GM19372 (cell line): ENCODE measurements around the gene TDRD6.
"Not testable (repeated sequence)": the region's sequence is repeated elsewhere in the genome, so short reads cannot be mapped to it uniquely, and the experiment has no call there.

Experiments
- ATAC-seq: cut with Tn5 transposase; IDR thresholded peaks from one replicate; pipeline ENCODE4 v1.9.1; 2021; ENCODE audit warnings: mild to moderate bottlenecking, low read depth, moderate library complexity; ENCODE audit not compliant: unreplicated experiment

TDRD6 gene, protein sequence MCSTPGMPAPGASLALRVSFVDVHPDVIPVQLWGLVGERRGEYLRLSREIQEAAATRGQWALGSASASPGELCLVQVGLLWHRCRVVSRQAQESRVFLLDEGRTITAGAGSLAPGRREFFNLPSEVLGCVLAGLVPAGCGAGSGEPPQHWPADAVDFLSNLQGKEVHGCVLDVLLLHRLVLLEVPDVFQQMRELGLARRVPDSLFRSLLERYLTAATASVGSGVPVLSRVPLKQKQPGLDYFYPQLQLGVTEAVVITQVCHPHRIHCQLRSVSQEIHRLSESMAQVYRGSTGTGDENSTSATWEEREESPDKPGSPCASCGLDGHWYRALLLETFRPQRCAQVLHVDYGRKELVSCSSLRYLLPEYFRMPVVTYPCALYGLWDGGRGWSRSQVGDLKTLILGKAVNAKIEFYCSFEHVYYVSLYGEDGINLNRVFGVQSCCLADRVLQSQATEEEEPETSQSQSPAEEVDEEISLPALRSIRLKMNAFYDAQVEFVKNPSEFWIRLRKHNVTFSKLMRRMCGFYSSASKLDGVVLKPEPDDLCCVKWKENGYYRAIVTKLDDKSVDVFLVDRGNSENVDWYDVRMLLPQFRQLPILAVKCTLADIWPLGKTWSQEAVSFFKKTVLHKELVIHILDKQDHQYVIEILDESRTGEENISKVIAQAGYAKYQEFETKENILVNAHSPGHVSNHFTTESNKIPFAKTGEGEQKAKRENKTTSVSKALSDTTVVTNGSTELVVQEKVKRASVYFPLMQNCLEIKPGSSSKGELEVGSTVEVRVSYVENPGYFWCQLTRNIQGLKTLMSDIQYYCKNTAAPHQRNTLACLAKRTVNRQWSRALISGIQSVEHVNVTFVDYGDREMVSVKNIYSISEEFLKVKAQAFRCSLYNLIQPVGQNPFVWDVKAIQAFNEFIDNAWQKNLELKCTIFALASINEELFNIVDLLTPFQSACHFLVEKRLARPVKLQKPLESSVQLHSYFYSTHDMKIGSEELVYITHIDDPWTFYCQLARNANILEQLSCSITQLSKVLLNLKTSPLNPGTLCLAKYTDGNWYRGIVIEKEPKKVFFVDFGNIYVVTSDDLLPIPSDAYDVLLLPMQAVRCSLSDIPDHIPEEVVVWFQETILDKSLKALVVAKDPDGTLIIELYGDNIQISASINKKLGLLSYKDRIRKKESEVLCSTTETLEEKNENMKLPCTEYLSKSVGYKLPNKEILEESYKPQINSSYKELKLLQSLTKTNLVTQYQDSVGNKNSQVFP (N-terminal part only)

DNA sequence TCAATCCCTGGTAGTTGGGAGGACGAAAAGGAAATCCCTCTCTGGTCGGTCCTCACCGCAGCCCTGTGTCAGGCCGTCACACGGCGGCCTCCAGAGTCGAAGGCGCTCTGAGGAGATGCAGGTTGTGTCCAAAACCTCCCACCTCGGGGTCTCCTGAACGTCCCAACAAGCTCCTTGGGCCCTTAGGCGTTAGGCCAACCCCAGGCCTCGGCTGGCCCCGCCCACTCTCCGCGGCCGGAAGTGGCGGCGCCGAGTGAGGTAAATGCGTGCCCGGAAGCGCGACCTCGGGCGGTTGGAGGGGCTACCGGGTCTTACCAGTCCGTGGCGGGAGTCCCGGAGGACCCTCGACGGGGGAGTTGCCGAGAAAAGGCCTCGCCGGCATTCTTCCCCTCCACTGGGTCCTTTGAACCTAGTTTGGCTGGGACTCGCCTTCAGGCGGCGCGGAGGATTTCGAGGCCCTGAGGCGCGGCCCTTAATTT, at the start of gene TDRD6:
TSS of gene TDRD6 (plus strand) at position 267 of the 479 bp plus-strand sequence. CDS start 244 bp downstream, outside the sequence.
- no peak for ATAC-seq

- no peak for ATAC-seq
These were observed 49.8 kb upstream of the TDRD6 start for GRCh38 chr6:46637933-46638332.

GRCh38 chr6:46638650-46639049, 49.0 kb upstream of the TDRD6 start:
- ATAC-seq, result no peak

DNA sequence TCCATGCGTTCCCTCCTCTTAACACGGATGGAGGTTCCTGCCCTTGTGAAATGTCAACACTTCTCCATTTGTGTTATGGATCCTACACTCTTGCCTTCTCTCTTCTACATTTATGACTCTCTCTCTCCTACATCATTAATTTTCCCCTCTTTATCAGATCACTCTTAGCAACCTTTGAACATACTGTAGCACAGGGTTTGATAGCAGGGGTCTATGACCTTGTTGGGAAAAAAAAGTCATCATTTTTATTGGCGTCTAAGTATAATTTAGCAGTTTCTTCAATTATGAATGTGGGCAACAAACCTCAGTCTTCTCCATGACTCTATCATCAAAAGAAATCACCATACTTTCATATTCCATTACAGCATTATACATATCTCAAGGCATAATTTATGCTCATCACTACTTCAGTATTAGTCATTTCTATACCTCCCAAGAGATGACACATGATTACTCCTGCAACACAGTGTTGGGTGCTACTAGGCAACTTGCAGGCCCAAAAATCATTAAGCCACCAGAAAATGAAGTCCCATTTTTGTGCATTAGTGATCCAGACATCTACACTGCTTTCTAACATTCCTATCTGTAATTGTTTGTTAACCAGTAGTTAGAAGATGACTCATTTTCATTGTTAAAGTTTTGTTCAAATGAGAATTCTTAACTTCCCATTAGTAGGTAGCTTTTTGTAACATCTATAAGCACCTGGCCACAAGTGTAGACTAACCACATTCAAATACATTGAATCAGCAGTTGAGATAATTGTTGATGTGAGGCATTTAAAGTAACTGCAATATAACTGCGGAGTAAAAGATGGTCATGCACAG, 44.5 kb upstream of the TDRD6 start:
- no peak for ATAC-seq

DNA sequence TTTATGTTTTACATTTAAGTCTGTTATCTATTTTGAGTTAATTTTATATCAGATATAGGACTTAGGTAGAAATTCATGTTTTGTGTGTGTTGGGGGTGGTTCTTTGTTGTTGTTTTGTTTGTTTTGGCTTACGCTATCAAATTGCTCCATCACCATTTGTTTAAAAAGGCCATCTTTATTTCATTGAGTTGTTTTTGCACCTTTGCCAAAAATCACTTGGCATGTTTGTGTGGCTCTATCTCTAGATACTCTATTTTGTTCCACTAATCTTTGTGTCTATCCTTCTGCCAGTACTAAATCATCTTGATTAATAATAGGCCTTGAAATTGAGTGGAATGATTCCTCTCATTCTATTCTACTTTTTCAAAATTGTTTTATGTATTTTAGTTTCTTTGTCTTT, 42.4 kb upstream of the TDRD6 start:
- no peak for ATAC-seq

DNA sequence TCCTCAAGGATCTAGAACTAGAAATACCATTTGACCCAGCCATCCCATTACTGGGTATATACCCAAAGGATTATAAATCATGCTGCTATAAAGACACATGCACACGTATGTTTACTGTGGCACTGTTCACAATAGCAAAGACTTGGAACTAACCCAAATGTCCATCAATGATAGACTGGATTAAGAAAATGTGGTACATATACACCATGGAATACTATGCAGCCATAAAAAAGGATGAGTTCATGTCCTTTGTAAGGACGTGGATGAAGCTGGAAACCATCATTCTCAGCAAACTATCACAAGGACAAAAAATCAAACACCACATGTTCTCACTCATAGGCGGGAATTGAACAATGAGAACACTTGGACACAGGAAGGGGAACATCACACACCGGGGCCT, 39.6 kb upstream of the TDRD6 start:
- not testable (repeated sequence) for ATAC-seq

DNA sequence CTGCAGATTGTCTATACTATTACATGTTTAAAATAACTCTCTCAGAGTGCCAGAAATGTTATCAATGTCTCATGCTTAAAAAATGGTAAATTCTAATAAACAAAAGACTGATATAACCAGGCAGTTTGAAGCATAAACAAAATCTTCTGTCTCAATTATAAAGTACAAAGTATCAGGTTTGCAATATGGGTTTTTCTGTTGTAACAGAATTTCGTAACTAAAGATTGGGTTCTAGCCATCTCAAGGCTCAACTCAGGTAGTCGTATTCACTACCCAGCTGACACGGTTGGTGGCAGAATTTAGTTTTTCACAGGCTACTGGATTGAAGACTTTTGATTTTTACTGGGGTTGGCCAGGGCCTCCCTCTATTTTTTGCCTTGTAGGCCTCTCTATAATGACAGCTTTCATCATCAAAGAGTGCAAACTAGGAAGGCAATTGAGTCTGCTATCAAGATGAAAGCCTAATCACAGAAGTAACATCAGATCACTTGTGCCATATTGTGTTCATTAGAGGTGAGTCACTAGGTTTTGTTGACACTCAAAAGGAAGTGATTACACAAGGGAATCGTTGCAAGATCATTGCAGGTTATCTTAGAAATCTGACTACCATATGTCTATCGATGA, 38.7 kb upstream of the TDRD6 start:
- ATAC-seq, result no peak

DNA sequence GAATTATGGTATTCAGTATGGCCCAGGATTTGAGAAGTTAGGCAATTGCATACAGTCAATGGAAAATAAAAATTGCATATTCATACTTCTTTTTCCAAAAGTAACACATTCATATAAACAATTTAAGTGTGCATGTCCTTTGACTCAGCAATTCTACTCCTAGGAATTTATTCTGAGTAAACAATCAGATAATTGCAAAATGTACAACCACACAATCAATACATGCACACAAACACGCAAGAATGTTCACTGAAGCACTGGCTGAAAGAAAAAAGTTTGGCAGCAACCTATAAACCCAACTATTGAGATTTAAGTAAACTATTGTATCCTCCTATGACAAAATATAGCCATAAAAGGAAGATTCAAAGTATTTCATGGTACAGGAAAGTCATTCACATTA, 36.7 kb upstream of the TDRD6 start:
- ATAC-seq, result no peak

DNA sequence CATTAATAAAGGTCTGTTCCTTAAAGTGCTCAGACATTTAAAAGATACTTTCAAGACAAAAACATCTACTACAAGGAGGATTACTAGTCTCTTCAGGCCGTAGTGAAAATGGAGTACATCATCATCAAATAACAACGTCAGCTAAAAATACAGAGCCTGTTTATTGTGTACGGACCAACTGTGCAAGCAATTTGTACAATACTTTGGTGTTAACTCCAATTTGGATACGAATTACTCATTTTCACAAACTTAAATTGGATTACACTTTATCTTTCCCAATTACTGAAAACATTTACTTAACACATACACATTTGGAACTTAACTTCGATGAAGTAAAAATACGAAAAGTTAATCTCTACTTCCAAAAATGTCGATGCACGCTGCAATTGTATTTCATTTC, 35.9 kb upstream of the TDRD6 start:
- no peak for ATAC-seq

GRCh38 chr6:46652232-46652602, 35.5 kb upstream of the TDRD6 start:
- ATAC-seq, result no peak

DNA sequence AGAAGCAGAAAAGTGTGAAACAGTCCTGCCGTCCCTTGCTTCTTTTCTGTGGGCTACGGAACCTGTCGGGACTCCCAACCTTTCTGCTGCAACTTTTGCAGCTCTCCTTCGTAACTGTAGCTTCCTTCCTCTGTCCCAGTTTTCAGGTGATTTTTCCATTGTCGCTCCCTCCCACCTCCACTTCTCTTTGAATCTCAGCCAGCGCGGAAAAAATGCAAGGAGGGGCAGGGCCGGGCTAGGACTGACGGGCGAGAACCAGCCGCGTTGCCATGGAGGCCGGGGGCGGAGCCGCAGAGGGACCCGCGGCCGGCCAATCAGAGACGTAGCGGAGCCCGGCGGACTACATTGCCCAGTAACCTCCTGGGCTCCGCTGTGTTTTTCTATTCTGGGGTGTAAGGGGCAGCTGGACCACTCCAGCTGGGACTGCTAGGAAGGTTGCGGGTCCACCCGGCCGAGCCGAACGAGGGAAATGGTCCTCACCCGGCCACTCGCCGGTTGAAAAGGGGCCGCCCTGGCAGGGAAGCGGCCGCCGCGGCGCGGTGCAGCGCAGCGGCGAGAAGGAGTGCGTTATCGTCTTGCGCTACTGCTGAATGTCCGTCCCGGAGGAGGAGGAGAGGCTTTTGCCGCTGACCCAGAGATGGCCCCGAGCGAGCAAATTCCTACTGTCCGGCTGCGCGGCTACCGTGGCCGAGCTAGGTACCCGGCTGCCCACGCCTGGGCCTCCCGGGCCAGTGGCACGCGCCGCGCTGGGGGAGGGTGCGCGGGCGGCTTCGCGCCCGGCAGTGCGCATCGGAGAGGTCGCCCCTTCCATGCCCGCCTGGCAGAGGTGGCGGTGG, 34.9 kb upstream of the TDRD6 start, which contains the start of the genes CYP39A1 and SLC25A27:
TSS of gene CYP39A1 (minus strand) at position 216 of the 836 bp plus-strand sequence. CDS start 236 bp downstream, outside the sequence.
TSS of gene SLC25A27 (plus strand) at position 373 of the 836 bp plus-strand sequence. CDS start at position 591, 218 bp downstream.
- peak; percentile 100 for ATAC-seq

- no peak for ATAC-seq
These were observed 34.1 kb upstream of the TDRD6 start for GRCh38 chr6:46653439-46654195.

- ATAC-seq, result no peak
These were observed 31.9 kb upstream of the TDRD6 start for GRCh38 chr6:46655803-46656202.

GRCh38 chr6:46657642-46658041, 30.0 kb upstream of the TDRD6 start:
- ATAC-seq, result no peak

- ATAC-seq, result no peak
These were observed 26.2 kb upstream of the TDRD6 start for GRCh38 chr6:46661483-46661882.

- ATAC-seq, result no peak
These were observed 20.3 kb upstream of the TDRD6 start for GRCh38 chr6:46667377-46667776.

GRCh38 chr6:46674410-46674809, 13.3 kb upstream of the TDRD6 start:
- no peak for ATAC-seq
